Upper lobe of left lung (tissue), 4 donors: Measurements from ENCODE around the gene AFAP1L1.

Experiments
- CTCF ChIP-seq, 6 experiments: fragments of 450-650 bp in 4 of 6; fragments of 200-600 bp in 2 of 6; sonication (generic) in 2 of 6; IDR thresholded peaks; one replicate each; pipeline ENCODE4 v1.5.1; 2016 to 2019; ENCODE audit warnings: antibody characterized with exemption in 6 of 6
- EP300 ChIP-seq, 4 donors: sonication (generic); formaldehyde crosslinking; IDR thresholded peaks; one replicate each; pipeline ENCODE4 v1.5.1; 2017; ENCODE audit warnings: antibody characterized with exemption in 4 of 4, control low read depth in 2 of 4
- POLR2A ChIP-seq, 4 donors: fragments of 450-650 bp; IDR thresholded peaks; one replicate each; pipeline ENCODE4 v1.5.1; 2016 to 2017; ENCODE audit warnings: antibody characterized with exemption in 4 of 4, mild to moderate bottlenecking in 2 of 4
- POLR2AphosphoS5 ChIP-seq, 2 donors: sonication (generic); formaldehyde crosslinking; IDR thresholded peaks; one replicate each; pipeline ENCODE4 v1.5.1; 2017; ENCODE audit warnings: antibody characterized with exemption in 2 of 2

DNA sequence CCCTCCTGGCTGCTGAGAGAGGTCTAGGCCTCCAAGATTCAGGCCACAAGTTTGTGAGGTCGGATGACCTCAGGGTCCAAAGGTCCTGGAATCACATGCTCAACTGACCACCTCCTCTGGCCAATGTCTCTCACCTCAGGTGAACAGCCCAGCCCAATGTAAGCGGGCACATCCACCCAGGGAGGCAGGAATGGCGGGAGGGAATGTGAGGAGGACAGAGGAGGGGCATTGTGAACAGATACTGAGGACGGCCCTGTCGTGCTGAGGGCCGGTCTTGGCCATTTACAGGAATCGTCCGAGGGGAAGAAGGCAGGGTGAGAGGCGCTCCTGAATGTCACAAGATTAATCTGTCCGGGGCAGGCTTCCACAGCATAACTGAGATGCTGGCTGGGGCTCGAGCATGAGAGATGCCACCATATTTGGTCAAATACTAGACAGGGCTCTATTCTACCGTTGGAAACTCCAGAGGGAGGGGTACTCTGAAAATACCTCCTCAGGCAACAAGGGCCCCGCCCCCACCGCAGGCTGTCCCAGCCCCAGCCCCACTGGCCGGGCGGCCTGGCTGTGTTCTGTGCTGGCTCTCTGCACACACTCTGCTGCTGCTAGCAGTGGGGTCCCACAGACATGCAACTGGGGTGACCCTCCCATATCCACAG lies 108.9 kb downstream of the AFAP1L1 start:
- no peak for TF ChIP-seq CTCF (IDR thresholded peaks at IDR 0.05)
- no peak for TF ChIP-seq EP300 (IDR thresholded peaks at IDR 0.05)
- no peak for TF ChIP-seq POLR2A (IDR thresholded peaks at IDR 0.05)
- TF ChIP-seq POLR2AphosphoS5 (IDR thresholded peaks at IDR 0.05) = no peak
